NCI-H510A treated with DMSO at 0.1 percent for 48 hours (cell line): Measurements from ENCODE around the gene B3GNT3.

Experiments used
- DNase-seq: peaks from one replicate; lab custom pipeline; 2025; lab: John Stamatoyannopoulos, UW

B3GNT3 gene

GRCh38 chr19:17794731-17795494, at the start of gene B3GNT3:
TSS of gene B3GNT3 (plus strand) at chr19:17795138. CDS start at chr19:17807808, 12,670 bp downstream.
- DNase-seq: peak; percentile 75

GRCh38 chr19:17747205-17748098, 47.5 kb upstream of the B3GNT3 start:
- peak; percentile 81 for DNase-seq

GRCh38 chr19:17748884-17749638, 45.9 kb upstream of the B3GNT3 start:
- no peak for DNase-seq

- no peak for DNase-seq
Observed at GRCh38 chr19:17749912-17750317, 45.0 kb upstream of the B3GNT3 start.

- no peak for DNase-seq
Observed at GRCh38 chr19:17751103-17751911, 43.6 kb upstream of the B3GNT3 start, which contains the start of gene FCHO1. TSS of gene FCHO1 (plus strand) at chr19:17751477. CDS start at chr19:17755165, 3,688 bp downstream.

GRCh38 chr19:17751912-17752273, 43.0 kb upstream of the B3GNT3 start:
- DNase-seq: no peak

- DNase-seq: no peak
Observed at GRCh38 chr19:17752865-17753639, 41.9 kb upstream of the B3GNT3 start.

- DNase-seq: no peak
Observed at GRCh38 chr19:17753976-17754375, 41.0 kb upstream of the B3GNT3 start.

- DNase-seq: no peak
Observed at GRCh38 chr19:17754634-17755442, 40.1 kb upstream of the B3GNT3 start.

- no peak for DNase-seq
Observed at GRCh38 chr19:17755443-17755890, 39.5 kb upstream of the B3GNT3 start.

- DNase-seq: peak; percentile 30
Observed at GRCh38 chr19:17755977-17756670, 38.8 kb upstream of the B3GNT3 start.

- DNase-seq: no peak
Observed at GRCh38 chr19:17757125-17757524, 37.8 kb upstream of the B3GNT3 start.

GRCh38 chr19:17758515-17758914, 36.4 kb upstream of the B3GNT3 start:
- DNase-seq: no peak

- DNase-seq: no peak
Observed at GRCh38 chr19:17761148-17761547, 33.8 kb upstream of the B3GNT3 start.

- DNase-seq: no peak
Observed at GRCh38 chr19:17762505-17763229, 32.3 kb upstream of the B3GNT3 start.

GRCh38 chr19:17764348-17764747, 30.6 kb upstream of the B3GNT3 start:
- no peak for DNase-seq

GRCh38 chr19:17765069-17765618, 29.8 kb upstream of the B3GNT3 start:
- no peak for DNase-seq

- DNase-seq: peak; percentile 62
Observed at GRCh38 chr19:17766543-17767131, 28.3 kb upstream of the B3GNT3 start.
